ENCODE results near the gene MTF2.

The MTF2 gene

DNA sequence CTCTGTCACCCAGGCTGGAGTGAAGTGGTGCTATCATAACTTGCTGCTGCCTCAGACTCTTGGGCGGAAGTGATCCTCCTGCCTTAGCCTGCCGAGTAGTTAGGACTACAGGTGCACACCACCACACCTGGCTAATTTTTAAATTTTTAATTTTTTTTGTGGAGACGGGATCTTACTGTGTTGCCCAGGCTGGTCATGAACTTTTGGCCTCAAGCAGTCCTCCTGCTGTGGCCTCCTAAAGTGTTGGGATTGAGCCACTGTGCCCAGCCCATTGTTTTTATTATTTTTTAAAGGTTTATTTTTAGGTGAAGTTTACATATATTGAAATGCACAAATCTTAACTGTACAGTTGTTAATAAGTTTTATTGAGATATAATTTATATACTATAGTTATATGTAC, 3.2 kb downstream of the MTF2 start:
- in situ Hi-C loops (cut with MboI; ENCODE audit: low sequenced_read_pairs): no loop called here

- in situ Hi-C loops (cut with MboI; ENCODE audit: low sequenced_read_pairs): no loop called here
Measured at GRCh38 chr1:93083979-93084378, 4.9 kb downstream of the MTF2 start.

DNA sequence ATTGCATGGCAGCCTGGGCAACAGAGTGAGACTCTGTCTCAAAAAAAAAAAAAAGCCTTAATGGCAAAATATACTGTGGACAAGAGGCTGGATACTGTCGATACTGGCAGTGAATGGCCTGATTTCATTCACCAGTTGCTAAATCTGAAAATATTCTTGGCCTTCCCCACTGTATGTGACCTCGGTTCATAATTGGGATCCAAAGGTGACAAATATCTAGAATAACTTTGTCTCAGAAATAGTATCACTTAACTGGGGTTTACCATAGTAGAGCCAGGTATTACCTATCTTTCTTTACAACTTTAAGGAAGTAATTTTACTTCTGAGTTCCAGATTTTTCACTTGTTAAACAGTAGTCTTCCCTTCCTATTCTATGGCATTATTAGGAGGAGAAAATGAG, 8.4 kb downstream of the MTF2 start:
- in situ Hi-C loops (cut with MboI; ENCODE audit: low sequenced_read_pairs): no loop called here

DNA sequence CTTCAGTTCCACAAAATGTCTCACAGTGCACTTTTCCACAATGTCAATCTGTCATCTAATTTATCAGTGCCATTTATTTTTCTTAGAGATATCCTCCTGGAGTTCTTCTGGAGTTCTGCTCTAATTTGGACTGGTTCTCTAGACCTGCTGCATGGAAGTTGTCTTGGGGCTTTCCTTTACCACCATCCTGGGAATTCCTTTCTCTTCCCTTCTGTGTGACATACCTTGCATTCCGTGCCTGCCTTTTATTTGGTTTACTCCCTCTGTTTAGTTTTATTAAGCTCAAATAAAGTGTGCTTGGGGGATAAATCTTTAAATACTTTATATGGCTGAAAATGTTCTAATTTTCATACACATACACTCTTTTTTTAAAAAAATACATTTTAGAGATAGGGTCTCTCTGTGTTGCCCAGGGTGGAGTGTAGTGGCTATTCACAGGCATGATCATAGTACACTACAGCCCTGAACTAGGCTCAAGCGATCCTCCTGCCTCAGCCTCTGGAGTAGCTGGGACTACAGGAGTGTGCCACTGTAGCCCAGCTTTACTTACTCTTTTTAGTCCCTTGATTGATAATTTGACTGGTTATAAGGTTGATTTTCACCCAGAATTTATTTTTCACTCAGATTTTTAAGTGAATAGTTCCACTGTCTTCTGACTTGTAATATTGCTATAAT, 14.4 kb downstream of the MTF2 start:
- in situ Hi-C loops (cut with MboI; ENCODE audit: low sequenced_read_pairs): no loop called here

- in situ Hi-C loops (cut with MboI; ENCODE audit: low sequenced_read_pairs): no loop called here
Measured at GRCh38 chr1:93095804-93096585, 16.9 kb downstream of the MTF2 start.

DNA sequence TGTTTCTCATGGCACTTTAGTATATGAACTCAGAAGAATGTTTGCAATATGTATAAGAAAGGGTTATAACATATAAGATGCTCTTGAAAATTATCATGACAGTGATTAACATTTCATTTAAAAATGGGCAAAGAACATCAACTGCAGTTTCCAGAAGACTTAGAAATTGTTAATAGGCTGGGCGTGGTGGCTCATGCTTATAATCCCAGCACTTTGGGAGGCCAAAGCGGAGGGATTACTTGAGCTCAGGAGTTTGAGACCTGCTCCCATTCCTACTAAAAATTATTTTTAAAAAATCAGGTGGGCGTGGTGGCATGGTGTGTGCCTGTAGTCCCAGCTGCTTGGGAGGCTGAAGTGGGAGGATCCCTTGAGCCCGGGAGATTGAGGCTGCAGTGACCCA, 23.1 kb downstream of the MTF2 start:
- in situ Hi-C loops (cut with MboI; ENCODE audit: low sequenced_read_pairs): no loop called here

GRCh38 chr1:93106226-93106625, 27.1 kb downstream of the MTF2 start:
- in situ Hi-C loops (cut with MboI; ENCODE audit: low sequenced_read_pairs): no loop called here

DNA sequence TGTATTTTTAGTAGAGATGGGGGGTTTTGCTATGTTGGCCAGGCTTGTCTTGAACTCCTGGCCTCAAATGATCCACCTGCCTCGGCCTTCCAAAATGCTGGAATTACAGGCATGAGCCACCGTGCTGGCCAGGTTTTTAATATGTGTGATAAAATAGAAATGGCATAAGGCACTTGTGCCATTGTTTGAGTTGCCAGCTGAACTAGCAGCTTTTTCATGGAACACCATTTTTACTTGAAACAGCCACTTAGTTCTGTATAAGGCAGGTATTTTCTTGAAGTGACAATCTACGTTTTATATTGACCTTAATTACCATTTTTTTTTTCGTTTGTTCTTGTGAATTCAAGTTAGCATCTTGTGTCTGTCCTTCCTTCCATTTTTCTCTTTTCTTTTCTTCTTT, 28.3 kb downstream of the MTF2 start:
- in situ Hi-C loops (cut with MboI; ENCODE audit: low sequenced_read_pairs): no loop called here

GRCh38 chr1:93108335-93108734, 29.3 kb downstream of the MTF2 start:
- in situ Hi-C loops (cut with MboI; ENCODE audit: low sequenced_read_pairs): no loop called here

GRCh38 chr1:93109578-93109977, 30.5 kb downstream of the MTF2 start:
- in situ Hi-C loops (cut with MboI; ENCODE audit: low sequenced_read_pairs): no loop called here

DNA sequence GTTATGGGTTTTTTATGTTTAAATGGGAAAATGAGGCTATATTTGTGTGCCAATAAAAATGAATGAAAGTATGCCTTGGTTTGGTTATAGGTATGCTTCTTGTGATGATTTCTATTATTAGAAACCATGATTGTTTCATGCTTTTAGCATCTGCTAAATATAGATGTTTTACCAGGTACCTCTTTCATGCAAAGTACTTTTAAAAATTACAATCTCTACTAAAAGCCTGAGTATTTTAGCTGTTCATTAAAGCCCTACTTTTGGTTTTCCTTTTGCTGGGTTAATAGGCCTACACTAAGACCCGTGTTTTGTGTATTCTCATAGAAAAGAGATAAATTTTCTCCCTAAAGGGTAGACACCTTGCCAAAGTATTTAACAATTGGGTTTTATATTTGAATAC, 32.0 kb downstream of the MTF2 start:
- in situ Hi-C loops (cut with MboI; ENCODE audit: low sequenced_read_pairs): no loop called here

GRCh38 chr1:93111561-93111960, 32.5 kb downstream of the MTF2 start:
- in situ Hi-C loops (cut with MboI; ENCODE audit: low sequenced_read_pairs): no loop called here

GRCh38 chr1:93113127-93113526, 34.0 kb downstream of the MTF2 start:
- in situ Hi-C loops (cut with MboI; ENCODE audit: low sequenced_read_pairs): no loop called here

- in situ Hi-C loops (cut with MboI; ENCODE audit: low sequenced_read_pairs): no loop called here
Measured at GRCh38 chr1:93114391-93114790, 35.3 kb downstream of the MTF2 start.

GRCh38 chr1:93120614-93121013, 41.5 kb downstream of the MTF2 start:
- in situ Hi-C loops (cut with MboI; ENCODE audit: low sequenced_read_pairs): no loop called here

GRCh38 chr1:93123201-93123783, 44.2 kb downstream of the MTF2 start:
- in situ Hi-C loops (cut with MboI; ENCODE audit: low sequenced_read_pairs): no loop called here

GRCh38 chr1:93124556-93125355, 45.7 kb downstream of the MTF2 start:
- in situ Hi-C loops (cut with MboI; ENCODE audit: low sequenced_read_pairs): no loop called here

- in situ Hi-C loops (cut with MboI; ENCODE audit: low sequenced_read_pairs): no loop called here
Measured at GRCh38 chr1:93129507-93130099, 50.5 kb downstream of the MTF2 start.

GRCh38 chr1:93132638-93133037, 53.6 kb downstream of the MTF2 start:
- in situ Hi-C loops (cut with MboI; ENCODE audit: low sequenced_read_pairs): no loop called here

DNA sequence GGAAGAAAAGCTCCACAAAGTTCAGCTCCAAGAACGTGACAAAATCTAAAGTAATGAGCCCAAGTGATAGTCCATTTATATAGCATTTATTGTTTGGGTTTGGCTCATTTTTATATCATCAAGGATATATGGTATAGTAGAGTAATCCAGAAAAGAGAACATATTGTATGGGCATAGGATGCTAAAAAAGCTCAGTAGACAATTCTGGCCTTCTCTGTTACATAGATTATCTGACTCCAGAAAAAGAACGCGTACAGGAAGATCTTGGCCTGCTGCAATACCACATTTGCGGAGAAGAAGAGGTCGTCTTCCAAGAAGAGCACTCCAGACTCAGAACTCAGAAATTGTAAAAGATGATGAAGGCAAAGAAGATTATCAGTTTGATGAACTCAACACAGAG, 57.4 kb downstream of the MTF2 start:
- in situ Hi-C loops (cut with MboI; ENCODE audit: low sequenced_read_pairs): no loop called here

Measured in HL-60/S4 treated with phorbol 12-myristate 13-acetate at 8.2 ng/mL for 4 days and 3 days (cell line).